GM18868 (cell line): ENCODE results near the gene CDH22.

Experiments used
- ATAC-seq: cut with Tn5 transposase; IDR thresholded peaks from one replicate; pipeline ENCODE4 v1.9.1; 2021; ENCODE audit warnings: mild to moderate bottlenecking, moderate library complexity; ENCODE audit not compliant: unreplicated experiment

Gene CDH22

GRCh38 chr20:46302106-46302505 lies 6.2 kb downstream of the CDH22 start:
- no peak for ATAC-seq

- no peak for ATAC-seq
Measured at GRCh38 chr20:46300281-46300680, 8.0 kb downstream of the CDH22 start.

GRCh38 chr20:46299078-46299477 lies 9.2 kb downstream of the CDH22 start:
- ATAC-seq: no peak

GRCh38 chr20:46298374-46298773 lies 9.9 kb downstream of the CDH22 start:
- ATAC-seq: no peak

GRCh38 chr20:46296526-46297250 lies 11.6 kb downstream of the CDH22 start:
- ATAC-seq: no peak

- ATAC-seq: no peak
Measured at GRCh38 chr20:46293084-46293483, 15.2 kb downstream of the CDH22 start.

DNA sequence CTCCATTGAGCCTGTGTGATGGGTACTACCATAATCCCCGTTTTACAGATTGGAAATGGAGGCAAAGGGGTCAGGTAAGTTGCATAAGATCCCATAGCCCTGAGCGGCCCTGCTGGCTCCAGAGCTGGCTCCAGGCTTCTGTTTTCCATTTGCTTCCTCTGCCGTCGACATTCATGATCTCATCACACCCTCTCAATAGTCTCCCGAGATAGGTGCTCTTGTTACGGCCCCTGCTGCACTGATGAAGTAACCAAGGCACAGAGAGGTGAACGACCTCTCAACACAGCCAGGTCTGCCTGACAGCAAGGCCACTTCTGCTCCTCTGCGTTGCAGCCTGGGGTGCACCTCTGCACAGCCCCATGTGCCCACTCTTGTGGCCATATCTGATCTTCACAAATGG lies 16.9 kb downstream of the CDH22 start:
- ATAC-seq: no peak

DNA sequence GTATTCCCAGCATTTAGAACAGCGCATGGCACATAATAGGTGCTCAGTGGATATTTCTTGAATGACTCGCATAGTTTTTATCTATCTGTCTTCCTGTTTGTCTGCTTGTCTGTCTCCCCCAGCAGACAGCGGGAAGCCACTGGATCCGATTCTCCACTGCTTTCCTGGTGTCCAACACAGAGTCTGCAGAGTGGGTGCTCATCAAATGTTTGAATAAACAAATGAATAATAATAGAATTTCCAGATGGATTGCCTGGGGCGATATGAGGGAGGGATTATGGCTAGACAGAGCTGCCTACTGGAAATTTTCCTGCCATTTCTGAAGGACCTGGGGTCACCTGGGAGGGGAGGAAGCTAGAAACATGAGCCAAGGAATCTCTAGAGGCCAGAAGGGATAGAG lies 18.9 kb downstream of the CDH22 start:
- no peak for ATAC-seq

DNA sequence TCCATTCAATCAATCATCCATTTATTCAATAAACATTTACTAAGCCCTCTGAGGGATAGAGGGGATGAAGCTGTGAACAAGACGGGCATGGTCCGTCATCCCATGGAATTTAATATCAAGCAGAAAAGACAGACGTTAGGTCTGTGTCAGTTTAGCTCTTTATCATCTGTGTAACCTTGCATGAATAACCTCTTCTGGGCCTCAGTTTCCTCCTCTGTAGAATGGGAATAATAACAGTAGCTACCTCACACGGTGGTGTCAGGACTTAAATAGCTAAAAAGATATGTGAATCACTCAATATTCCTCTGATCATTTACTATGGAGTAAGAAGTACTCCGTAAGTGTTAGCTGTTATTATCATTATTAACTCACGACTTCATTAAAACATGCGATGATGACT lies 21.3 kb downstream of the CDH22 start:
- ATAC-seq: no peak

DNA sequence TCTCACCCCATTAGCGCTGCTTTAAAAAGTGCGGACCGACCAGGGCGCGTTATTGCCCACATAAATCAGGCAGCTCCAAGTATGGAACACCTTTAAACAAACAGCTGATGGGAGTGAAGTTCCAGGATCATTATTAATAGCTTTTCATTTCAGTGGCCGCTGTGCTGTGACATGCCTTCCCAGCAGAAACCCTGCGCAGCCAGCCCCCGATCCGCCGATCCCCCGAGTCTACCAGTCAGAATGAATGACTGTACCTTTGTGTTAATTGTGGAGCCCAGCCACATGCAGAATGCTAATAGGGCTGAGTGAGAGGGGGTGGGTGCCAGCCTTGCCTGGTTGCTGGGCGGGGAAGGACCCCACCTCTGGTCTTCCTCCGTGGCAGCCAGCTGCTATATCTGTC lies 21.9 kb downstream of the CDH22 start:
- no peak for ATAC-seq

DNA sequence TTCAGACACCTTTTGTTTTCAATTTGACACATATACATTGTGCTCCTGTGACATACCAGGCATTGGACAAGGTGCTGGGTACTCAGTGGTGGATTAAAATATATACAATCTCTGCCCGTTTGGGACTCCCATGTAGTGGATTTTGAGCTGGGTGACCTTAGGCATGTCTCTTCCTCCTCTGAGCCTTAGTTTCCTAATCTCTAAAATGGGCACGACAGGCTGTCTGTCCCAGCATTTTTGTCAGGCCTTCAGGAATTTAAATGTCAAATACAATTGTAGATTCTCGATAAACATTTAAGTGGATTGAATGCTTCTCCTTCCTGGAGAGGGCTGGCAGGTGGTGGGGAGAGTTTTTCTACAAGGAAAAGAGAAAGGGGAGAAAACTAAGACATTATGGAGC lies 22.6 kb downstream of the CDH22 start:
- ATAC-seq: no peak

GRCh38 chr20:46285072-46285471 lies 23.2 kb downstream of the CDH22 start:
- ATAC-seq: no peak

GRCh38 chr20:46284040-46284427 lies 24.3 kb downstream of the CDH22 start:
- no peak for ATAC-seq

- no peak for ATAC-seq
Measured at GRCh38 chr20:46283426-46284039, 24.8 kb downstream of the CDH22 start.

DNA sequence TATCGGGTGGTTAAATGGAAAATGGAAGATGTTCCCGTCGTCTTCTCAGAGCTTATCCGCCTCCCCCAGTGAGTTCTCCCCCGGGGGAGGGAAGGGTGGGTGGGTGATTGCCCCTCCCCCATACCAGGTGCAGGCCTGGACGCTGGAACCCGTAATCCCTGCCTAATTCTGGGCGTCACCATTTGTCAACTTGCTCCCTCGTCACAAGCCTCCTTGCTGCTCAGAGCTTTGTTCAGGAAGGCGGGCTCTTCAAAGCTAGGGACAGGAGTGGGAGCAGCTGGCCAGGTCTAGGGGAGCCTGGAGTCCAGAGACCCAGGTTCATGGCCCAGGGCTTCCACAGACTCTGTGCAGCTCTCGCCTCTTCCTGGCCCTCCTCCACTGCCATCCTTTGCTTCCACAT lies 25.6 kb downstream of the CDH22 start:
- no peak for ATAC-seq

GRCh38 chr20:46279103-46279502 lies 29.2 kb downstream of the CDH22 start:
- ATAC-seq: no peak

GRCh38 chr20:46277602-46278001 lies 30.7 kb downstream of the CDH22 start:
- ATAC-seq: no peak

DNA sequence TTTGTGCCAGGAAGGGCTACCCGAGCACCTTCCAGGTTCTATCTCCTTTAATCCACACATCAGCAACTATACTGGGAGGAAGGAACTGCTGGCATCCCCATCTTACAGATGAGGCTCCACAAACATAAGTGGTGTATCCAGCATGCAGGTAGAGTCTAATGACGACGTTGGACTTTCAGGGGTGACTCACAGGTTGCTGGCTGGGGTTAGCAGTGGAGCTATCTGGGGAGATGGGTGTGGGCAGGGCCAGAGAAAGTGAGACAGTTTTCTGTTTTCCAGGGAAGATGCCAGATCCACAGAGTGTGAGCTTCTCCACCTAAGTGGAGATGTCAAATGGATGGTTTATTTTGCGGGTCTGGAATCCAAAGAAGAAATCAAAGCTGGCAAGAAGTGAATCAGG lies 31.8 kb downstream of the CDH22 start:
- no peak for ATAC-seq

DNA sequence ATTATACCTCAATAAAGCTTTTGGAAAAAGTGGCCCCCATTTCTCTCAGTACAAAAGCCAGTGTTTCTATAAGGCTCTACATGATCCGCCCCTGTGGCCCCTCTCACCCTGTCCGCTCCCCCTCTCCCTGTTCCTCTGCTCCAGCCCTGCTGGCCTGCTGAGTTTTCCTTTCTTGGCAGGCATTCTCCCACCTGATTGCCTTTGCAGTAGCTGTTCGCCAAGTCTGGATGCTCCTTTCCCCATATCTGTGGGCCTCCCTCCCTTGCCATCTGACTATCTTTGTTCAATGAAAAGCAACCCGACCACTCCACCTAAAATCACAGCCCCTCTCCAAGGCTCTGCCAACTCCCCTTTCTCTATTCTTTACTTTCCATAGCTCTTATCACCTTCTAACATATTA lies 33.2 kb downstream of the CDH22 start:
- ATAC-seq: no peak

- no peak for ATAC-seq
Measured at GRCh38 chr20:46273717-46274116, 34.6 kb downstream of the CDH22 start.

DNA sequence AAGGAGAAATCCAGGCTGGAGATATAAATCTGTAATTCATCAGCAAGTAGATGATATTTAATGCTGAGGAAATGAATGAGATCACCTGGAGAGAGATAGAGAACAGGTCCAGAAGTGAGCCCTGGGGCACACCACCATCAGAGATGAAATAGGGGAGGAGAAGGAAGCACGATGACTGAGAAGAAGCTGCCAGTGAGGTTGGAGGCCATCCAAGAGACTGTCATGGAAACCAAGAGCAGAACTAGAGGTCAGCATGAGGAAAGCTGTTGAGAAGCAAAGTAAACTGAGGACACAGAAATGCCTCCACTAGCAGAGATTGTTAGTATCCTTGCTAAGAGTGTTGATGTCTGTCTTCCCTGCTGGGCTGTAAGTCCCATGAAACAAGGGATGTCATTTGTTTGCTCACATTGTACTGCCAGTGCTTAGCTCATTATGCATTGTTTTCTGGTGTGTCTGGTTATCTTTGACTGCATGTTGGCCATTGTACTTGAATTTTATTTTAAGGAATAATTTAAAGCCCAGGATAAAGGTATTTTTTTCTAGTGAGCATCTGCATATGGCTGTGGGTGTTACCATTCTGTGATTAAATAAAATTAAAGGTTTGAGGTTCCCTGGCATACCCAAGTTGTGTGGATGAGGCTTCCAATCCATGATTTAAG lies 35.8 kb downstream of the CDH22 start:
- no peak for ATAC-seq

- ATAC-seq: no peak
Measured at GRCh38 chr20:46270977-46271744, 37.1 kb downstream of the CDH22 start.
